Endothelial cell of umbilical vein (primary cell): ENCODE measurements around the gene SPTLC3. TPM values are rescaled to one million over a fixed set of nuclear protein-coding genes. Genes with fewer than 3 reads are reported as not detected.

Experiments
- BruUV-seq: library from RNA; stranded (reverse); fragments of 400-500 nt; replicated peaks from 2 replicates; lab custom pipeline; 2021; lab: Mats Ljungman, UMichigan
- CTCF ChIA-PET: fragments of 300-600, 350-600 bp; sonication (Branson Sonifier 250); formaldehyde crosslinking; loops from one replicate; lab custom pipeline; 2021; ENCODE audit warnings: antibody characterized with exemption, inconsistent platforms; lab: Charles Lee
- POLR2A ChIA-PET: fragments of 300-600, 350-600 bp; sonication (Branson Sonifier 250); formaldehyde crosslinking; loops from one replicate; lab custom pipeline; 2021; ENCODE audit warnings: antibody characterized with exemption, inconsistent platforms; lab: Charles Lee
- DNase-seq: peaks from one replicate; pipeline ENCODE4 v3.0.0-alpha.2; 2011; ENCODE audit warnings: low read depth, low spot score
- FAIRE-seq: peaks from 2 replicates; lab custom pipeline; 2011; peaks lifted over from hg19 to GRCh38; lab: Jason Lieb, UNC
- H2AFZ ChIP-seq: 2 replicates; pipeline ENCODE4 v1.6.0; 2012; ENCODE audit warnings: low read depth, low read length, control low read depth, inconsistent platforms
- H3K27ac ChIP-seq: 2 replicates; pipeline ENCODE4 v1.5.1; 2011; ENCODE audit warnings: low read depth, mild to moderate bottlenecking, control low read depth, low read length, moderate library complexity; ENCODE audit not compliant: insufficient read depth
- H3K27me3 ChIP-seq, 2 experiments: 2 replicates each; pipeline versions ENCODE4 v1.6.0 to v1.6.1; 2011; ENCODE audit warnings: low read length in 2 of 2, mixed read lengths in 1 of 2; ENCODE audit not compliant: control insufficient read depth in 2 of 2, insufficient read depth in 2 of 2
- H3K36me3 ChIP-seq, 2 experiments: 2 replicates in 1 of 2; 3 replicates in 1 of 2; pipeline ENCODE4 v1.5.1; 2011; ENCODE audit warnings: low read length in 2 of 2, mild to moderate bottlenecking in 1 of 2, moderate library complexity in 1 of 2; ENCODE audit not compliant: control insufficient read depth in 2 of 2, insufficient read depth in 2 of 2; ENCODE audit errors: extremely low read depth in 1 of 2
- H3K4me1 ChIP-seq: 3 replicates; pipeline ENCODE4 v1.5.1; 2011; ENCODE audit warnings: mild to moderate bottlenecking, low read length; ENCODE audit not compliant: control insufficient read depth, insufficient read depth; ENCODE audit errors: extremely low read depth
- H3K4me2 ChIP-seq: 2 replicates; pipeline ENCODE4 v1.6.1; 2011; ENCODE audit warnings: low read length, control low read depth, mixed read lengths; ENCODE audit not compliant: insufficient read depth
- H3K4me3 ChIP-seq, 3 experiments: fragments of 200-600 bp in 1 of 3; sonication (generic), shearing (Covaris generic) in 1 of 3; replicated peaks in 1 of 3; 2 replicates each; pipeline ENCODE4 v1.5.1; 2011 to 2016; ENCODE audit warnings: control low read depth in 3 of 3, low read length in 3 of 3, mild to moderate bottlenecking in 2 of 3, inconsistent platforms in 1 of 3, low read depth in 1 of 3, moderate library complexity in 1 of 3; ENCODE audit not compliant: insufficient read depth in 1 of 3
- H3K79me2 ChIP-seq: 2 replicates; pipeline ENCODE4 v1.6.0; 2012; ENCODE audit warnings: low read length, inconsistent platforms; ENCODE audit not compliant: control insufficient read depth, insufficient read depth
- H3K9ac ChIP-seq: replicated peaks from 2 replicates; pipeline ENCODE3; 2011; ENCODE audit warnings: low read length, control low read depth; ENCODE audit not compliant: insufficient read depth; ENCODE audit errors: extremely low read depth
- H3K9me1 ChIP-seq: replicated peaks from 3 replicates; pipeline ENCODE4 v1.6.0; 2011; ENCODE audit warnings: mild to moderate bottlenecking, low read length; ENCODE audit not compliant: control insufficient read depth, insufficient read depth; ENCODE audit errors: extremely low read depth
- H3K9me3 ChIP-seq: replicated peaks from 2 replicates; pipeline ENCODE4 v1.5.1; 2012; ENCODE audit warnings: low read length, inconsistent platforms; ENCODE audit not compliant: control insufficient read depth, insufficient read depth
- H4K20me1 ChIP-seq: replicated peaks from 2 replicates; pipeline ENCODE3; 2011; ENCODE audit warnings: mild to moderate bottlenecking, low read length; ENCODE audit not compliant: control insufficient read depth, insufficient read depth; ENCODE audit errors: extremely low read depth
- EZH2 ChIP-seq: IDR thresholded peaks from 2 replicates; pipeline ENCODE4 v1.6.1; 2012; ENCODE audit warnings: borderline replicate concordance, low read depth, mild to moderate bottlenecking, moderate library complexity, low read length, inconsistent platforms; ENCODE audit not compliant: severe bottlenecking
- FOS ChIP-seq: IDR thresholded peaks from 2 replicates; pipeline ENCODE4 v1.6.1; 2011; ENCODE audit warnings: mild to moderate bottlenecking, low read length, moderate library complexity, borderline replicate concordance; ENCODE audit not compliant: insufficient read depth
- GATA2 ChIP-seq: IDR thresholded peaks from 2 replicates; pipeline ENCODE4 v1.7.0; 2011; ENCODE audit warnings: low read depth, mild to moderate bottlenecking, moderate library complexity, mixed read lengths, low read length; ENCODE audit not compliant: insufficient read length, insufficient read depth
- JUN ChIP-seq: IDR thresholded peaks from 2 replicates; pipeline ENCODE4 v1.6.1; 2011; ENCODE audit warnings: borderline replicate concordance, low read depth; ENCODE audit not compliant: insufficient read length, insufficient read depth
- MYC ChIP-seq: IDR thresholded peaks from one replicate; pipeline ENCODE4 v1.6.1; 2011; ENCODE audit warnings: mild to moderate bottlenecking, low read depth, low read length
- POLR2A ChIP-seq: IDR thresholded peaks from 2 replicates; pipeline ENCODE4 v1.6.1; 2012; ENCODE audit warnings: low read depth, mild to moderate bottlenecking, control low read depth, low read length
- POLR2AphosphoS5 ChIP-seq: IDR thresholded peaks from 2 replicates; pipeline ENCODE4 v1.6.1; 2012; ENCODE audit warnings: low read depth, mild to moderate bottlenecking, control low read depth, low read length, moderate library complexity; ENCODE audit not compliant: insufficient read depth
- dilution Hi-C: fragments of 300-500 bp; cut with MboI; formaldehyde crosslinking; loops from one replicate; pipeline ENCODE4 v1.15.0; 2019; ENCODE audit warnings: low sequenced_read_pairs; ENCODE audit not compliant: extremely low pct_ligation_motif_present
- intact Hi-C: fragments of 100-400 bp; cut with micrococcal nuclease; formaldehyde crosslinking; loops from one replicate; pipeline ENCODE4 v1.10.0; 2022
- polyA plus RNA-seq, 4 experiments: library from polyadenylated mRNA; depleted of rRNA in 3 of 4; stranded (reverse) in 3 of 4; unstranded in 1 of 4; fragments of >200 nt; gene quantifications; 2 replicates each; pipeline versions ENCODE4 v1.2.1 to v1.2.3, GENCODE V29; 2011 to 2012; ENCODE audit warnings: missing spikeins in 1 of 4
- total RNA-seq: library from RNA; stranded (reverse); gene quantifications from 2 replicates; pipeline ENCODE4 v1.2.3, GENCODE V29; 2021
- TF ChIP-seq, protein P1 (sequence below): IDR thresholded peaks from 2 replicates; pipeline ENCODE4 v1.6.1; 2011; ENCODE audit not compliant: insufficient read depth, insufficient read length
- TF ChIP-seq, protein P2 (sequence below), 2 donors: IDR thresholded peaks; 1 replicate in 1 of 2; 2 replicates in 1 of 2; pipeline ENCODE4 v1.5.1; 2011; ENCODE audit warnings: low read length in 2 of 2, mild to moderate bottlenecking in 2 of 2, moderate library complexity in 2 of 2, control low read depth in 1 of 2, inconsistent platforms in 1 of 2, low read depth in 1 of 2; ENCODE audit not compliant: insufficient read depth in 1 of 2; ENCODE audit errors: extremely low read depth in 1 of 2

The SPTLC3 gene
- total and polyA plus RNA-seq, 2 donors (not counting 3 experiments of a cell fraction or from before 2014, with no cell fraction given) = 0.29 to 0.35 TPM

DNA sequence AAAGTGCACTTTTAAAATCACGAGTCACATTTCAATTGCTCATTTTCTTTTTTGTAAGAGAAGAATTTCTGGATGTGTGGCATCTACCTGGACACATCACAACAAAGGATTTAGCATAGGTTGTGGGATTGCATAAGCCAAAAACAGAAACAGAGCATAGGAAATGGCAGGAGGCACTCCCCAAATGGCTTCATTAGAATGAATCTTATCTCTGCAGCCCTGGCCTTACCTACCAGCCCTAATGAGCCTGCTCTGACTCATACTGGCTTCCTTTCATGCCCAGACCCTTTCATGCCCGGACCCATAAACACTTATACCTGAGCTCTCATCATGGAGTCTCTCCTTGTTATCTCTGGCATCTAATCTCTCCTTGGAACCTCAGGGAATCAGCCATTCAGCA, 23.9 kb upstream of the SPTLC3 start:
- dilution Hi-C loops (no loop called here), intact Hi-C loops (no loop called here)
- DNase-seq (no peak), FAIRE-seq (no peak)
- no peak for TF ChIP-seq JUN
- TF ChIP-seq EZH2 = no peak
- no peak for TF ChIP-seq POLR2AphosphoS5
- TF ChIP-seq FOS = no peak
- no peak for TF ChIP-seq MYC
- TF ChIP-seq, protein P1, sequence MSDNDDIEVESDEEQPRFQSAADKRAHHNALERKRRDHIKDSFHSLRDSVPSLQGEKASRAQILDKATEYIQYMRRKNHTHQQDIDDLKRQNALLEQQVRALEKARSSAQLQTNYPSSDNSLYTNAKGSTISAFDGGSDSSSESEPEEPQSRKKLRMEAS = no peak
- TF ChIP-seq GATA2 = no peak
- TF ChIP-seq POLR2A = no peak
- TF ChIP-seq, protein P2, sequence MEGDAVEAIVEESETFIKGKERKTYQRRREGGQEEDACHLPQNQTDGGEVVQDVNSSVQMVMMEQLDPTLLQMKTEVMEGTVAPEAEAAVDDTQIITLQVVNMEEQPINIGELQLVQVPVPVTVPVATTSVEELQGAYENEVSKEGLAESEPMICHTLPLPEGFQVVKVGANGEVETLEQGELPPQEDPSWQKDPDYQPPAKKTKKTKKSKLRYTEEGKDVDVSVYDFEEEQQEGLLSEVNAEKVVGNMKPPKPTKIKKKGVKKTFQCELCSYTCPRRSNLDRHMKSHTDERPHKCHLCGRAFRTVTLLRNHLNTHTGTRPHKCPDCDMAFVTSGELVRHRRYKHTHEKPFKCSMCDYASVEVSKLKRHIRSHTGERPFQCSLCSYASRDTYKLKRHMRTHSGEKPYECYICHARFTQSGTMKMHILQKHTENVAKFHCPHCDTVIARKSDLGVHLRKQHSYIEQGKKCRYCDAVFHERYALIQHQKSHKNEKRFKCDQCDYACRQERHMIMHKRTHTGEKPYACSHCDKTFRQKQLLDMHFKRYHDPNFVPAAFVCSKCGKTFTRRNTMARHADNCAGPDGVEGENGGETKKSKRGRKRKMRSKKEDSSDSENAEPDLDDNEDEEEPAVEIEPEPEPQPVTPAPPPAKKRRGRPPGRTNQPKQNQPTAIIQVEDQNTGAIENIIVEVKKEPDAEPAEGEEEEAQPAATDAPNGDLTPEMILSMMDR (IDR thresholded peaks at IDR 0.05; ENCODE audit: extremely low read depth in 1 of 2, insufficient read depth in 1 of 2, low read depth in 1 of 2, low read length in 2 of 2) = no peak
- Histone ChIP-seq H3K27ac (no peak overlapping the region), H3K4me2 (no peak overlapping the region), H3K79me2 (no peaks in the 10 kb centered on the region), H3K4me3 (no peak overlapping the region), H3K27me3 (no peaks in the 10 kb centered on the region), H3K4me1 (no peaks in the 10 kb centered on the region), H4K20me1 (no peaks in the 10 kb centered on the region), H3K9ac (no peak overlapping the region), H2AFZ (no peak overlapping the region), H3K9me1 (no peaks in the 10 kb centered on the region), H3K36me3 (no peaks in the 10 kb centered on the region), H3K9me3 (no peaks in the 10 kb centered on the region)
- BruUV-seq = no TSS peak
- POLR2A ChIA-PET = no interaction called here
- CTCF ChIA-PET = no interaction called here
